HG02970 (cell line): ENCODE measurements around the gene APP.
"Not testable (repeated sequence)": the region's sequence is repeated elsewhere in the genome, so short reads cannot be mapped to it uniquely, and the experiment has no call there.

Experiments
- ATAC-seq: cut with Tn5 transposase; IDR thresholded peaks from one replicate; pipeline ENCODE4 v1.9.1; 2021; ENCODE audit warnings: mild to moderate bottlenecking, moderate library complexity, moderate number of reproducible peaks; ENCODE audit not compliant: unreplicated experiment, low FRiP score

The APP gene

DNA sequence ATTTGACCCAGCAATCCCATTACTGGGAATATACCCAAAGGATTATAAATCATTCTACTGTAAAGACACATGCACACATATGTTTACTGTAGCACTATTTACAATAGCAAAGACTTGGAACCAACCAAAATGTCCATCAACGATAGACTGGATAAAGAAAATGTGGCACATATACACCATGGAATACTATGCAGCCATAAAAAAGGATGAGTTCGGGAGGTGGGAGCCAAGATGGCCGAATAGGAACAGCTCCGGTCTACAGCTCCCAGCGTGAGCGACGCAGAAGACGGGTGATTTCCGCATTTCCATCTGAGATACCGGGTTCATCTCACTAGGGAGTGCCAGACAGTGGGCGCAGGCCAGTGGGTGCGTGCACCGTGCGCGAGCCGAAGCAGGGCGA is 252.4 kb downstream of the APP start:
- not testable (repeated sequence) for ATAC-seq

GRCh38 chr21:25916226-25916625 is 254.3 kb downstream of the APP start:
- ATAC-seq = no peak

DNA sequence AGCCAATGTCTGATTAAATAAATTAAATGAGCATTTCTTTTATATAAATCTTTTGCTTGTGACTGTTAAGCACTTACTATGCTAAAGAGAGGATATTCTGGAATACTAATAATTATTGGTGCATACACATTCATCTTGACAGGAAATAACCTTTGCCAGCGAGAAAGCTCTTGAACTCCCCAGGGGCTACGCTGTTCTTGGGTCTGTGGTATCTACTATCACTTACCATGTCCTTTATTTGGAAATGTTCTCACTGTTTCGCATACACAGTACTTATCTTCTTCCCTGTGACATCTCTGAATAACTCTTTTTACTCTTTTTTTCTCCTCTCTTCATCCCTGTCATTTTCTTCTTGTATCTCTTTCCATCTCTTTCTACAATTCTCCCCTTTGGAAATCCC is 257.1 kb downstream of the APP start:
- ATAC-seq = no peak

DNA sequence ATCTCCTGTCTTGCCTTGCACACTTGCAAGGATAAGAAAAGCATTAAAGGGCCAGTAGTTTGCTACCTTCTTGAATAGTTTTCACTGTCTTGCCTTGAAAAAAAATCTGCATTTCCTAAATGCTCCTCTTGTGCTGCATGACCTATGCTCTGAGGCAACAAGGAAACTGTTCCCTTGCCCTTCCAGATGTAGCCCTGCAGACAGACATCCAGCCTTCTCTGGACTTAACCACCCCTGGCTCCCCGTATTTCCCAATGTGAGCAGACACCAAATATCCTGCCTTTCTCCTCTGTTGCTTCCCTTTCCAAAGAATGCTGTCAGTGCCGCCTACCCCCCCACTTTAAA is 258.2 kb downstream of the APP start:
- ATAC-seq = no peak

GRCh38 chr21:25911730-25912401 is 258.7 kb downstream of the APP start:
- no peak for ATAC-seq

DNA sequence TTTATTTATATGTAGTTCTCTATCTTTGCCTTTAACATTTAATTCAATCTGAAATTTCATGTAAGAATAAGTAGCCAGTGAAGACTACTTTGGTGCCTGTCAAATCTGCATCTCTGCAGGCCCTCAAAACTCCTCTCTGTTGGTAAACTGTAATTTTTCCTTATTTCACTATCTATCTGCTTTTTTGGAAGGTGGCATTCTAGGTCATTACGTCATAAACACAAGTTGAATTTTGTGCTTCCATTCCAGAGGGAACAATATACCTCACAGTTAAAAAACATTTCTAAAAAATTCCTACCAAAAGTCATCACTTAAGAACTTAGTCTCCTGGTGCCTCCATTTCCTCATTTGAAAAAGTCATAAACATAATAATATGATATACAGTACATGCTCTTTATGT is 259.8 kb downstream of the APP start:
- no peak for ATAC-seq

DNA sequence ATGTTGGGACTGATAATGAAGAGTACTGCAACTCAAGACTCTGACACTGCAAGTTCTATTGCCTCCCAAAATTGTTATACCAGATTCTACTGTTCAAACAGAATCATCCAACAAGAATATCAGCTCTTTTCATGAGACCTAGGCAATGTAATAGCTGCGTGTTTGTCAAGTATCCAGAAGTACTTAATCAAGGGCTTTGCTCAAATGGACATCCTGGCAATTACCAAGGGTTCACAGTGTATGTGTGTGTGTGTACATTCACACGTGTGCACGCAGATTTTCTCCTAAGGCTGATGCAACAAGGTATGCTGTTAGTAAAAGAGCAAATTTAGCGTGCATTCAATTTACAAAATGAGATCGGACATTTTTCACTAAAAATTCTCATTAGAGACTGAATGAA is 261.2 kb downstream of the APP start:
- no peak for ATAC-seq

- no peak for ATAC-seq
These were observed 262.1 kb downstream of the APP start for GRCh38 chr21:25908495-25908894.

DNA sequence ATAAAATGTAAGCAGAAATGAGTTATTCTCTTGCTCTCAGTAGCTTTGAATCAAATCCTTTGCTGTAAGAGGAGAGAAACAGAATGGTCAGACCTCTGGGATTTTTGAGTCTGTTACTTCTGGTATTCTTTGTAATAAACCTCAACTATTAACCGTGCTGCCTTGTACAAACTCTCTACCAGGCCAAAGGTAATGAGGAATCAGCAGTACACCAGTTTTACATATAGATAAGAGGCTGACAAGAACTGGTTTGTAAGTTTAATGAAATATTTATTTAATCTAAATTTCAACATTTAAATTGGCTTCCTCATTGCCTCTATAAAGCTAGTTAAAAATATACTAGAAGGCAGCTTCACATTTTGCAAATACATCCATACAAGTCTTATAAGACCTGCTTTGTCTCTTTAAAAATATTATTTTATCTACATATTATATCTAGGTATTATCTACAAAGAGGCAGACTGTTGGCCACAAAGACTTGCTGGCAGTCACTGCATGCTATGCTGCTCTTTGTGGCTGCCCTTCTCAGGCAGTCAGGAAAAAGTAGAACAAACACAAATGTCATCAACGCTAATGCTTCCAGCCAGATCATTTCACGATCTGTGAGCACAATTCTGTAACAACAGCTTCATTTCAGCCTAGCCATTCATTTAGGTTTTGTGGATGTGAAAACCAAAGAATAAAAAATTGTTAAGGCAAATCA is 262.8 kb downstream of the APP start:
- no peak for ATAC-seq

- no peak for ATAC-seq
These were observed 264.0 kb downstream of the APP start for GRCh38 chr21:25906587-25906986.

- ATAC-seq = no peak
These were observed 265.4 kb downstream of the APP start for GRCh38 chr21:25905126-25905525.

- no peak for ATAC-seq
These were observed 266.4 kb downstream of the APP start for GRCh38 chr21:25904044-25904695.

DNA sequence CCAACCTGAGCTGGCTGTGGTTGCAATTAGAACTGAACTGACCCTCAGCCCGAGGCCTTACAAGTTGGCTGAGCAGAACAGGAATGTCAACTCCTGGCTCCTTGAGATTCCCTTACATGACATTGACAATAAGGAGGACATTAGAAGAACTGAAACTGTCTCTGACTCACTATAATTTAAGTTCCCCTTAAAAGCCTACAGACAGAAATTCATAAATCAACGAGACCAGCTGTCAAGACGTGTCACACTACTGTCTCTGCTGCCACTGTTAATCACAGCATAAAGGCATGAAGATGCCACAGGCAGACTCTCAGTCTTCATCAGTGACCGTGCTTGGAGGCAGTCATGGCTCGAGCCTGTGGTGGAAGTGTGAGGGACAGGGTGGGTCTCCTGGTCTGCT is 267.0 kb downstream of the APP start:
- ATAC-seq = no peak

DNA sequence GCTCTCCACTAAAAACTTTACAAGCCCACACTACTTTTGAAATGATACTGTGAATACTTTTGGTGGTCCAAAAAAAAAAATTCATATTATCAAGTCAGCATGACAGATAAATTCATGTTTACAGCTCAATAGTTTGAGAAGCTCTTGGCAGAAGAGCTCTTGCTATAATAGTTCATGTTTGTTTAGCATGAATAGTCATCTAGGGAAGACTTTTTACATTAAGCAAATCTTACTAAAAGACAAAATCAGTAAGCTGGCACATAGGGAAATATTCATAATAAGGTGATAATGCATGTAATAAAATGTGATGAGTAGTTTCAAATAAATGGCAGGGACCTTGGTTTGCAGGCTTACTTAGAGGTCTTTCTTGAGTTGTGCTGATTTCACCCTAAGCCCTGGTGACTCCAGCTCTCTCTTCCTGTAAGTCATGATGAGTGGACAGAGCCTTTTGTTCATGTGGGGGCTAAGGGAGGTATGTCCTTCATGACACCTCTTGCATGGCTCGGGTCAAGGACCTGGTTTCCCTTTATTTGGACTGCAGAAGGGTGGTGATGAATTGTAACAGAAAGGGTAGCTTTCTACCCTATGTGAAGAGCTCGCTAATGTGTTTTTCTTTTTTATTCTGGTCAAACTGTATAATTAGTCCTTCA is 269.1 kb downstream of the APP start:
- ATAC-seq = no peak

GRCh38 chr21:25898671-25899070 is 271.9 kb downstream of the APP start:
- no peak for ATAC-seq

GRCh38 chr21:25897383-25897782 is 273.2 kb downstream of the APP start:
- ATAC-seq = no peak

GRCh38 chr21:25896501-25897056 is 274.0 kb downstream of the APP start:
- no peak for ATAC-seq

DNA sequence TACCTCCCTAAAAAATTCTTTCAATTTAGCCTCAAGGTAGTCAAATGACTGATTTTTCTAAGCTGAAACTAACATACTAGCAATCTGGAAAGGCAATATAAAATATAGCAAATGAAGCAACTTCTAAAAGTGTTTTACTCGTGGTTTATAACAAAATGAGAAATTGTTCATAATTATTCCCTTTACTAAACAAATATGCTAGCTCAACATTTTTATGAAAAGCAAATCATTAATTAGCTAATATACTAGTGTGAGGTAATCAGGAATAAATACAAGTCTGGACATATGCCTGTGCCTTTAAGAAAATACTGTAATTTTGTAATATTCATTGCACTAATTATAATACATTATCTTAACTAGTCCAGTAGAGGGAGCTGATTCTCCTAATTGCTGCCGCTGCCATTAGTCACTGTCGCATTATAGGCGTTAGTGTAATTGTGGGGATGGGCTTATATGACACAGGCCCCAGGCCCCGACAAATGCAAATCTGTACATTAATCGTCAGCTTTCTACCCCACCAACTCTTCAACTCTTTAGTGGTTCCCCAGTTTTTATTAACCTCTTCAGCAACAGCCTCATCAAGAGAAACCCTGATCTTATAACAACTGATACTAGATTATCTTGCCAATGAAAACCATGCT is 274.9 kb downstream of the APP start:
- no peak for ATAC-seq

DNA sequence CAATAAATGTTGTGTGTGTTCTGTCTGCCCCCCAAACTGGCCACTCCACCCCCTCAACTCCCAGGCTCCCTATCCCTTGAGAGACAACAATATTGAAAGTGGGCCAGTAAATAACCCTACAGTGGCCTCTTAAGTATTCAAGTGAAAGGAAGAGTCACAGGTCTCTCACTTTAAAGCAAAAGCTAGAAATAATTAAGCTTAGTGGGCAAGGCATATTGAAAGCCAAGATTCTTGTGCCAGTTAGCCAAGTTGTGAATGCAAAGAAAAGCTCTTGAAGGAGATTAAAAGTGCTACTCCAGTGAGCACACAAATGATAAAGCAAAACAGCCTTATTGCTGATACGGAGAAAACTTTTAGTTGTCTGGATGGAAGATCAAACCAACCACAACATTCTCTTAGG is 277.4 kb downstream of the APP start:
- no peak for ATAC-seq

GRCh38 chr21:25891596-25891995 is 279.0 kb downstream of the APP start:
- no peak for ATAC-seq

DNA sequence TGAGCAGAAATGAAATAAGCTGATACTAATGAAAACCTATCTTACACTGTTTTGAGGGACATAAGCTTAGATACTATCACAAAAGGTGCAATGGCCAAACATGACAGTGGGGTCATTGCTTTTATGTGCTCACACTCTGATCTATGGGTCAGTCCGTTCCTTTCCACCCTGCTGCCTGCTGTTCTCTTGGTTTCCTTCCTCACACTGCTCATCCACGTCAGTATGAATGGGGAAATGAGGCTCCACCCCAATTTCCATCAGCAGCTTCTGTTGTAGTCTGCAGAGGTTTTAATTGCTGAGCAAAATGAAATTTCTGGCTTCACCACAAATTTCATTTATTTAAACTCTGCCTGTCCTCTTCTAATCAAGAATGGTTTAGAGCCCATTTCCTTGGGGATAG is 280.6 kb downstream of the APP start:
- ATAC-seq = no peak
